DMS153 treated with DMSO at 0.1 percent for 48 hours (cell line): ENCODE results near the gene CHSY3.

Source experiments
- DNase-seq: peaks from one replicate; lab custom pipeline; 2025; ENCODE audit not compliant: unreplicated experiment; lab: John Stamatoyannopoulos, UW

The CHSY3 gene

DNA sequence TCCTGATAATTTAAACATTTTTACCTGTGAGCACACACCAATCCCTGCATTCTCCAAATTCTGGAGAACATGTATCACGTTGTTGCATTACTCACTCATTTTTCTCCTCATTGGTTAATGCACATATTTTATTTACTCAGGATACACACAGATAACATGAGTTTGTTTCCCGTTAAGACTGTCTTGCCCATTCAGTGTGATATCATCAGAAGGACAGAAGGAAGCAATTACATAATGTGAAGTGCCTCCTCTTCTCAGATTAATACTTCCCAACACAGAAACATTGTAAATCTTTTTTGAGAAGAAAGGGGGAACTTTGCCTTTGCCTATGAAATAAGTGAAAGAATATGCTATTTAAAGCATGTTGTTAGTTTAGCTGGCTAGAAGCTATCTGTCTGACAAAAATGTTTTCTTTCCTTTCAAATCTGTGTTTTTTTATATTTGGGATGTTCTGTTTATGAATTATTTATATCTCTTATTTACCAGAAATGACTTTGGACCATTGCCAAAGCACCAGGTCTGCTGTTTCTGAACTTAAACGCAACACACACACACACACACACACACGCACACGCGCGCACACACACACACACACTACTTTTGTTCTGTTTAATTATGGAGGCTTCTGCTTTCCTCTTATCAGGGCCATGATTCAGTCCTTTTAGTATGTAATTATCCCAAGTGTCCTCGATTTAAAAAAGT, 186.5 kb downstream of the CHSY3 start:
- no peak for DNase-seq

DNA sequence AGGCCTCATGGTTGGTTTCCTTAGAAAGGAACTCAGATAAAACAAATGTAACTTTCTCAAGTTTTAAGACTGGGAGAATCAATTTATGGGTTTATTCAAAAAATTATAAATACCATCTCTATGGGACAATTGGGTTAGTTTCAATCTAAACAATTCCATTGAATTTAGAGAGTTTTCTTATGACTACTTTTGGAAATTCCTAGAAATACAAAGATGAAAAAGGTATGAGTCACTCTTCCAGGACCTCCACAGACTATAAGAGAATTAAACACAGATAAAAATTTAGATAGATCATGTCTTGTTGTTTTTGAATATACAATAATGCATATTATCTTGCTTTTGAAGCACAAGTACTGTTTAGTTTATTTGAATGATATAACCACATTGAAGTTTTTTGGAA, 188.7 kb downstream of the CHSY3 start:
- no peak for DNase-seq

GRCh38 chr5:130096483-130096882, 192.2 kb downstream of the CHSY3 start:
- DNase-seq = no peak

DNA sequence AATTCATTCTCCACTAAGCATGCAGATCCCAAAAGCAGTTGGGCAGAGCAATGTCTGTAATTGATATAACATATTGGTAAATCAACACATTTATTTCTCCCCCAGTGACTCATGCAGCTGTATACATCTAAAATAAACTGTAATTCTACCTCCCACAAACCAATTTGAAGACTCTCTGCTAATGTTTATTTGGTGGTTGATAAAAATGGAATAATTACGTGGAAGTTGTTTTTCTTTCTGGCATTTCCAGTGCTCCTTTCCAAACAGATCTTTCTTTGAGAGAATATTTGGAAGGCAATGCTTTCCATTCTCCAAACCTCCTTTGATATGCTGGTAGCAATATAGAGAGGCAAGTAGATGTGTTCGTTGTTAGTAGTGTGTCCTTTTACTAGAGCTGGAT, 194.7 kb downstream of the CHSY3 start:
- DNase-seq = no peak

GRCh38 chr5:130102375-130102774, 198.1 kb downstream of the CHSY3 start:
- no peak for DNase-seq

- DNase-seq = no peak
These were observed 198.7 kb downstream of the CHSY3 start for GRCh38 chr5:130102960-130103359.

DNA sequence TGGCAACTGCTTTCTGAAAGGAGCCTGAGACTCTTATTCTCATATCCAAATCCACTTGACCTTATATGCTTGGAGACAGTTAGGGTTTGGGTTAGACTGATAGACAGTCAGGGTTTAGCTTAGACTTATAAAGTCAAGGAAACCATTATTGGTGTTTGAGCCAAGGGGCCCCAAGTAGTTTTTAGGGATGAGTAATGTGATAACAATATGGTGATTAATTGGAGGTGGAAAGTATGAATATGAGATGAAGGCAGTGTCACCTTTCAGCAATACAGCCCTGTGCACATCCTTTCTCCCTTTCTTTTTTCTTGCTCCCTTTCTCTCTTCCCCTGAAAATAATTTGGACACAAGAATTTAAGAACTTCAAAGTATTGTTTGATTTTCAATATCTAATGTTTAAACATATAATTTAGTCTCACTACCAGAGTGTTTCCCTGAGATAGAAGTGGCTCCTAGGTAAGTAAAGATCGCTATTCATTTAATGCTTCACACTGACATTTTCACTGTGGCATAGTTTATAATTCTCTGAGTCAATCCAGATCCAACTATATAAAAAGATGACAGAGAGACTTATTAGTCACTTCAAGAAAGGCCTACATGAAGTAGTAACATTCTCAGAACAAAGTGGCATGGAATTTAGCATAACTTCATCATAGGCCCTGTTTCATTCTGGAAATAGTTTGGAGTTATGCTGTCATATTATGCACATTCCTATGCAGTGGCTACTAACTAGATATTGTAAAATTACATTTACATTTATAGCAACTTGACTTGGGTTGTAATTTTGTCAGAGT, 200.8 kb downstream of the CHSY3 start:
- no peak for DNase-seq

DNA sequence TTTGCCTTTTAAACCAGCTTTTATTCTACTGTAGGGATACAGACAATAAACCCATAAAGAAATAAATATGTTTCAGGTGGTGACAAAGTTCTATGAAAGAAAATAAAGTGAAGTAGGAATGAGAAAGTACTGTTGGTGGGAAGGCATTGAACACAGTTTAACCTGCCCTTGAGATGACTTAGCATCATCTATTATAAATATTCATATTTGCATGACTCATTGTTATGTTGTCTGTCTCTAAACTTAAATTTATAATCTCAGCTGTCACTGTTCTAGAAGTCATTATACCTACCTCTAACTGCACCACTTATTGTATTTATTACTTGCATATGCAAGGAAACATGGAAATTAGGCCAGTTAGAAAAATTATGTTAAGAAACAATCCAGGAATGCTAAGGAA, 202.2 kb downstream of the CHSY3 start:
- DNase-seq = no peak

DNA sequence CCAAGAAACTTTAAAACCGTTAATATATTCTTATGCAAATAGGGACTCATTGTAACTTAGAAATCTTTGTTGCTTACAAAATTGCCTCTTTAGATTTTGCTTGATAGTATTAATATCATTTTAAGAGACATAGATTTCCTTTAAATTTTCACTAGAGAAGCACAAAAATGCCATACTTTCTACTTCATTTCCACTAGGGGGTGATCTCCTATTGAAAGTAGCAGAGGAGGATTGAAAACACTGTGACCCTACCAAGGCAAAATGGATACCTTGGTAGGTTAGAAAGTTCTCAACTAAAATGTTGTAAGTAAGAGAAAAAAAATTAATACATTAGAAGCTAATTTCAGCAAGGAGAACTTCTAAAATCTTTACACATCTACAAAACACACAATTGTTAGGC, 204.9 kb downstream of the CHSY3 start:
- no peak for DNase-seq

GRCh38 chr5:130110328-130110727, 206.1 kb downstream of the CHSY3 start:
- DNase-seq = no peak

DNA sequence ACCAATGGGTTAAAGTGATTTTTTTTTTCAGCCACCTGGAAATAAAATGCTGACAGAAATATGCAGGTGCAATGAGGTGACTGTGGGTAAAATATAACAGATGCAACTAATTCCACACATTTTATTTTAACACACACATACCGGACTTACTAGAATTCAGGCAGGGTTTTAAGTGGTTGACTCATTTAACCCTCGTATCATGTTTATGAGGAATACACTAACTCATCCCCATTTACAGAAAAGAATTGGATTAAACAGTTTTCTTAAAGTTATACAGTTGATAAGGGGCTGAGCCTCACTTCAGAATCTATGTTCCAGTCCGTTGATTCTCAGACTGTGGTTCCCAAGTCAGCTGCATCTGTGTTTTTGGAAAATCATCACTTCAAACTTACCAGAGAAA, 207.5 kb downstream of the CHSY3 start:
- no peak for DNase-seq

DNA sequence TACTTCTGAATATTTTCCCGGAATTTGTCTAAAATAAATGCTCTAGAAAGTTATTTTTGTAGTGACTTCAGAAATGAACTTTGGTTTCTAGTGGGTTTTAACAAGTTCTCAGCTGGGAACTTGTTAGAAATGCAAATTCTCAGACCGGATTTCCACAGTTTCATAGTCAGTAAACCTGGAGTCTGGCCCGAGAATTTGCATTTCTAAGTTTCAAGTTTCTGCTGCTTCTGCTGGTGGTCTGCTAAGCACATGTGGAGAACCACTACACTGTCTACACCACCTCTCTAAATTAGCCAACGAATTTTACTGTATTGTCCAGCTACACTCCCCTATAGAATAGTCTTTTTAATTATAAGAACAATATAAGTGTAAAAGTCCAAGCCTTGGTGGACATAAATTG, 208.0 kb downstream of the CHSY3 start:
- no peak for DNase-seq

GRCh38 chr5:130115686-130116085, 211.4 kb downstream of the CHSY3 start:
- DNase-seq = no peak

GRCh38 chr5:130116462-130116861, 212.2 kb downstream of the CHSY3 start:
- DNase-seq = no peak

DNA sequence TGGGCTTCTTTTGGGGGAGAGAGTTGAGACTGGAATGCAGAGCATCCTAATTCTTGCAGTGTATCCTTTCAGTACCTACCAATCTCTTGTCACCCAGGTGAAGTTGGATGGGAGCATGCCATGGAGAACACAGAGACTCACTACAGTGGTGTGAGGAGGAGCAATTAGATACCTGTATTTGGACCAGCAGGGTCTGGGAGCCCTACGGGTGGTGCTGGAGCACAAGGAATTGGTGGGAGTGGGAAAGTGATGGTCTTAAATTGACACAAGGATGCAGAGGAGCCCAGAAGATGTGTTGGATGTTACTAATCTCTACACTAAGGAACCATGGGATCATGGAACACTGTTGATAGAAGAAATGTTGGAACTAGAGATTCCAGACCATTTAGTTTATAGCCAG, 212.7 kb downstream of the CHSY3 start:
- no peak for DNase-seq

GRCh38 chr5:130126746-130127145, 222.5 kb downstream of the CHSY3 start:
- DNase-seq = no peak

- DNase-seq = no peak
These were observed 231.2 kb downstream of the CHSY3 start for GRCh38 chr5:130135506-130135905.

DNA sequence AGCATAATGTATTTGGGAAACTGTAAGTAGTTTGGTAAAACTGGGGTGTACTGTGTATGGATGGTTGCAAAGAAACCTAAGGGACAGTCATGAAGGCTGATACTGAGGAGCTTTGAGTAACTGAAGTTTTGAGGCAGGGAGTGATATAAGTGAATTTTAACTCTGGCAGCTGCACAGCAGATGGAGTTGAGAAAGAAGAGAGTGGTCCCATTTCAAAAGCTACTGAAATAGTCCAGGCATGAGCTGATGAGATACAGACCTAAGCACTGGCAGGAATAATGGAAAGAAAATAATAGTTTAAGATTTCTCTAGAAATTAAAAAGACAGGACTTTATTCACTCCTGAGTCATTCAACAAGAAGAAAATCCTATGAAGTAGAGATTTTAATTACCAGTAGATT, 232.0 kb downstream of the CHSY3 start:
- DNase-seq = no peak

DNA sequence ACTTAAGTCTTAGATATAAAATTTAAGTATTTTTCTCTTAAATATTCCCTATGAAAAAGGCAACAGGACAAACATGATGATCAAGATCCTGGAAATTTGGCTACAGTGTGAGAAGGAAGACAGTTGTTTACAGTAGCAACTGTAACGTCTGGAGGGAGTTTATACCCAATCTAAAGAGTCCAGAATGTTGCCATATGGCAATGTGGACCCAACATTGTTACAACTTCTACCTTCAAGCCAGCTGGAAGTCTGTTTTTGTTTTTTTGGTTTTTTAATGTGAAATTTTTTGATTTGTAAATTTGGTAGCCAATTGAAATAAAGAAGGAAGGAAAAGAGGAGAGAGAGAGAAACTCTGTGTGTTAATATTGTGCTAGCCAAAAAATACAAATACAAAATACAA, 233.4 kb downstream of the CHSY3 start:
- DNase-seq = no peak

GRCh38 chr5:130138406-130139045, 234.3 kb downstream of the CHSY3 start:
- no peak for DNase-seq

- DNase-seq = no peak
These were observed 237.5 kb downstream of the CHSY3 start for GRCh38 chr5:130141659-130142320.

DNA sequence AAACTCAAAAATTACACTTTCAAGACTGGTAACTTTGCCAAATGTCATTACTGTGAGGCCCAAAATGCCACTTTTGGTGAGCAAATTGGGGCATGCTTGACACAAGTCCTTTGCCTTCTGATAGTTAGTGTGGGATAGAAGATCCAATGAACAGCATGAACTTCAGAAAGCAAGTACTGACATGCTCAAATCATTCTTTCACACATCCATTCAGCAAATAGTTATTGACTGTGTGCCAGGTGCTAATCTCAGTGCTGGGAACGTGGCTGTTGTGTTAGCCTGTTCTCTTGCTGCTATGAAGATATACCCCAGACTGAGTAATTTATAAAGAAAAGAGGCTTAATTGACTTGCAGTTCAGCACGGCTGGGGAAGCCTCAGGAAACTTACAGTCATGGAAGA, 247.0 kb downstream of the CHSY3 start:
- no peak for DNase-seq
